GM20000 (cell line): Measurements from ENCODE around the gene KRT14.
A peak's percentile ranks its signal among the peaks of the same experiment; 100 is the strongest.

Experiments used
- DNase-seq: peaks from one replicate; pipeline ENCODE4 v3.0.0; 2012; ENCODE audit warnings: low spot score
- CTCF ChIP-seq: IDR thresholded peaks from 2 replicates; pipeline ENCODE4 v1.5.1; 2012; ENCODE audit warnings: mild to moderate bottlenecking, control low read depth; ENCODE audit errors: extremely low read depth, missing control alignments

Gene KRT14

GRCh38 chr17:41553176-41553575 is 33.5 kb downstream of the KRT14 start:
- no peak for TF ChIP-seq CTCF
- no peak for DNase-seq

DNA sequence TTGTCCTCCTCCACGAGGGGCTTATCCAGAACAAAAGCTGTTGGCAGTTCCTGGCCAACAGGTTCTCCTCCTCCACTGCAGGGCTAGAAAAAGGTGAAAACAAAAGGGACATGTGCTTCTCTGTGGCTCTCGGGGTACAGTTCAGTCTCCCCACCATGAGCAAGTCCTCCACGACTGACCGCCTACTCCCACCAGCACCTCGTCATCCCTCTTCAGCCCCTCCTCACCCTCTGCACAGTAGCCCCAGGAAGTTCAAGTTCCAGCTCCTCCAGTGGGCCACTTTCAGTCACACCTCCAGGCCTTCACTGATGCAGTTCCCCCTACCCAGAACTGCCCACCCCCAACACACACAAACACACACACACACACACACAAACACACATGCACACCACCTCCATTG is 34.2 kb downstream of the KRT14 start:
- no peak for DNase-seq
- TF ChIP-seq CTCF = no peak

DNA sequence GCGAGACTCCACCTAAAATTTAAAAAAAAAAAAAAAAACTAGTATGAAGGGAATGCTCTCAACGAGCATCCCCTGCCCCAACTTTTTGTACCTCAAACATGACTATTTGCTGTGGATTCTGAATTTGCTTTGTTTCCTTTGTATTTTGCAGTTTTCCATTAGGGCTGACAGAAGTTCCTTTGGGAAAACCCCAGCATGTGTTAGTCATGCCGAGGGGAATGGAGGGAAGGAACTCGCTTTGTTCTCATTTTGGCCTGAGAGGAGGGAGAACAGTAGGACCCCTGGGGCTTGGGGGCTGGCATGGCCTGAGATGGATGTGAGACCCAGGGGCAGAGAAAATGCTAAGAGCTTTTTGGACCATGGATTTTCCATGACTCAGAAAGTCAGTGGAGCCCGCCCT is 35.3 kb downstream of the KRT14 start:
- TF ChIP-seq CTCF = no peak
- DNase-seq = no peak

DNA sequence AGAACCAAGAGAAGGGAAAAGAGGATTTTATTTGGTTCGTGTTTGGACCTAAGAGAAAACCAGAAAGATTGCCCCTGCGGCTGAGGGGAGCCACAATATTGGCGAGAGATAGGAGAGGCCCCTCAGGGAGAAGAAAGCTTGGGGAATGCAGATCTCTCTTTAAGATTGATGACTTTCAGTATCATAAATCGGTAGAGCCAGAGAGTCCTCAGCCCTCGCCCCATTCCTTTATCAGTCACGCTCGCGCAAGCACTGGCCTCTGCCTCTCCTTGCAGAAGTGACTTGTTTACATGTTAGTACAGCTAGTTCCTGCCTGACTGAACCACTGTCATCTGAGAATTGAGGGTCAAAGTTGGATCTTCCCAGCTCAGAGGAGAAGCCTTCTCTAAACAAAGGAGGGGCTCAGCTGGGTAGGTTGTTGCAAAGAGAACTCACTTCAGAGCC is 37.1 kb downstream of the KRT14 start:
- DNase-seq = no peak
- no peak for TF ChIP-seq CTCF

DNA sequence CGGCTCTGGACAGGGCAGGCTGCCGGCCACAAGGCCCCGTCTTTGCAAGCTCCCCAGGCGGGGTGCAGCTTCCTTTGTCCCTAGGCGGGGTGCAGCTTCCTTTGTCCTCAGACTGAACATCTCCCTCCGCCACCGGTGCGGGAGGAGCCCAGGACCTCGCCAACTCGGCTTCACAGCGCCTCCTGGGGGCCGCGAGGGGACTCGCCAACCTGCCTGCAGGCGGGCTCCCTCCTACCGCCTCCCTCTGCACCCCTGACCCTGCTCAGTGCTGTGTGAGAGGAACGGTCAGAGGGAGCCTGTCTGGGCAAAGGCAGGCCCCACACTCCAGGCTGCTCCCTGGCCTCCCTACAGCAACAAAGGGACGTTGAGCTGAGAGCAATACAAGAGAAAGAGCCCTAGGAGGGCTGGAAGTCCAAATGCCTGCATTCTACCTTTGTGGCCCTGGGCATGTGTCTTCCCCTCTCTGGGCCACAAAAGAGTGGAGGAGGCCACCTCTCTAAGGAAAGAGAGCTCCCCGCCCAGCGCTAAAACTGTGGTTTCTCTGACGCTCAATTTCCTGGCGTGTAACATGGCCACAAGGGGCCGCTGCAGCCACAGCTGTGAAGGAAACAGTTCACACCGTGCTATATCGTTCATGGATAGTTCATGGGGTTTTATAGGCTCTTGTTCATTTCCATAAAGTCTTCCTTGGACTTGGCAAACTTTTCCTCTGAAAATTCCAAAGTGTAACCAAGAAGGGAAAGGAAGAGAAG is 37.7 kb downstream of the KRT14 start:
- DNase-seq = peak; percentile 81
- peak; percentile 89 for TF ChIP-seq CTCF

- no peak for DNase-seq
- no peak for TF ChIP-seq CTCF
These were observed 38.5 kb downstream of the KRT14 start for GRCh38 chr17:41547921-41548843.

DNA sequence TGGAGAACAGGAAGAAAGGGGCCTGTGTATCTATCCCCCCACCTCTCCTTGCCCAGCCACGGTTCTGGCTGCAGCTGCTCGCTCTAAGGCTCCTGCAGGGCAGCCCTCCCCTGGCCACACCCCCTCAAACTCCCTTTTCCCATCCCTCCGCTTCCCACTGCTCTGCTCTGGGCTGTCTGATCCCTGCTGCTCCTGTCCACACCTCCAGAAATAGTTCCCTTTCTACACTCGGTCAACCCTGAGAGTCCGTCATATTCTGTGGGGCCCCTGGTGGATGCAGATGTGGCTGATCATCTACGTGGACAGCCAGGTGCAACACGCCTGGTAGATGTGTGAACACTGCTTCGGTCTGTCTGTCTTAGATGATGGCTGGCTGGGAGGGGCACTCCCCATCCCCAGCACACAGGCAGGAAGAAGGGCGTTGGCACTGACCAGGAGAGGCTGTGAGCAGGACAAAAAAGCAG is 39.3 kb downstream of the KRT14 start:
- TF ChIP-seq CTCF = no peak
- DNase-seq = no peak
